Measurements from ENCODE around the gene BICRA. TPM values are rescaled to one million over a fixed set of nuclear protein-coding genes. Genes with fewer than 3 reads are reported as not detected.
"Not testable (repeated sequence)": the region's sequence is repeated elsewhere in the genome, so short reads cannot be mapped to it uniquely, and the experiment has no call there.

Gene BICRA
- 7.9 TPM for total RNA-seq

DNA sequence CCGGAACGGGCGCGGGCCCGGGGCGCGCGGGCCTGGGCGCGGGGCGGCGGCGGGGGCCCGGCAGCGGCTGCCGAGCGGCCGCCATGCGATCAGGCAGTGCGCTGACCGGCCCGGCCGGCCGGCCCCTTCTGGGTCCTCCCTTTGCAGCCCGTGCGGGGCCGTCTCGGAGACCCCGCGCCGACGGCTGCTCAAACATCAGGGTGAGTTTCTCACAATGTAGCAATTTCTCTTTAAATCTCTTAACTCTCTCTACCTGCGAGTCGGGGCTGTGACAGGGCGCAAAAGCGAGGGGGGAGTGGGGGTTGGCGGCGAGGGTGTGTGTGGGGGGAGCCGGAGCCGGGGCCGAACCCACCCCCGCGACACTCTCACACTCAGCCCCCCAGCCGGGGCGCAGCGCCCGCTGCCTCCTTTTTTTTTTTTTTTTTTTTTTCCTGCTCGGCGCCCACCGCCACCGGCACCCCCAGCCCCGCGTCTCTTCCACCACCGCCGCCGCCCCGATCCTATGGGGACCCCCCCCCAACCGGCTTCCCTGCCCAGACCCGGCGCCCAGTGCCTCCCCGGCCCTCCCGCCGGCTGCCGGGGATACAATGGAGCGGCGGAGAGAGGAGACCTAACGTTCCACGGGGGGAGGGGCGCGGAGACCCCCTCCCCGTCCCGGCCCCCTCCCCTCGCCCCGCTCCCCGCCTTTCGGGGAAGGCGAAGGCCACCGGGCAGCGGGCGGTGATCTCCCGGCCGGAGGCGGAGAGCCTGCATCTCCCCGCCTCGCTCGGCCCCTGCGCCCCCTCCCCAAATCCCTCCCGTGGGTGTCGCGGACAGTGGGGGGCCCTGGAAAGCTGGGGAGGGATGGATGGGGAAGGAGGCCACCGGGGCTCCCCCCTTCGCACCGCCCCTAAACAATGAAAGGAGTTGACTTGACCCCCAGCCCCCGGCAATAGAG lies at the start of gene BICRA:
Gene BICRA (plus strand): TSS at position 166 of the 937 bp plus-strand sequence. CDS start 64,441 bp downstream, outside the sequence.
- peak; percentile 67 for ATAC-seq

GRCh38 chr19:47560999-47561398 lies 47.9 kb upstream of the BICRA start:
- ATAC-seq: peak; percentile 28

GRCh38 chr19:47561440-47562057 lies 47.4 kb upstream of the BICRA start:
- ATAC-seq: no peak

DNA sequence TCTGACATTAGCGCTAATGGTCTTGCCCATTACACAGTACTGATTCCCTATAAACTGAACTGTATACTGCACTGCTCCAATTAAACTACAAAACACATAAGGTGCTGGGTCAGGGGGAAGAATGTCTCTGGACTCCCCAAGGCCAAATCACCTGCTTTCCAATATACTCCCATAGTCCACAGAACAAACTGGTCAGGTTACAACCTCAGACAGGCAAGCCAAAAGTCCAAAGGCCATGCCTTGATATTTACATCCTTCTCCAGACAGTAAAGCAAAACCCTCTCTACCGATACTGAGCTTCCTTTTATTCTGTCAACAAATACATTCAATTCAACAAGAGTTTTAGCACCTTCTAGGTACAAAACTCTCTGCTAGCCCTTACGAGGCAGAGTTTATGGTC lies 44.9 kb upstream of the BICRA start:
- no peak for ATAC-seq

DNA sequence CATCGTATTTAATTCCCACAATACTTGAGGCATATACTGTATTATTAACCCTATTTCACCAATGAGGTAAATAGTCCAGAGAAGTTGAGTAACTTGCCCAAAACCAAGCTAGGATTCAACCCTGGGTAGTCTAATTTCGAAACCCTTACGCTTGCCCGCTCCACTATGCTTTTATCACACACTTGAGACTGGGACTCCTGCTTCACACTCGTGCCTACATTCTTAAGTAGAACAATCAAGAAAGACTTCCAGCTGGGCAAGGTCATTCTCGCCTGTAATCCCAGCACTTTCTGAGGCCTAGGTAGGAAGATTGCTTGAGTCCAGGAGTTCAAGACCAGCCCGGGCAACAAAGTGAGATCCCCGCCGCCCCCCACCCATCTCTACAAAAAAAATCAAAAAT lies 39.6 kb upstream of the BICRA start:
- no peak for ATAC-seq

GRCh38 chr19:47572635-47573034 lies 36.3 kb upstream of the BICRA start:
- no peak for ATAC-seq

DNA sequence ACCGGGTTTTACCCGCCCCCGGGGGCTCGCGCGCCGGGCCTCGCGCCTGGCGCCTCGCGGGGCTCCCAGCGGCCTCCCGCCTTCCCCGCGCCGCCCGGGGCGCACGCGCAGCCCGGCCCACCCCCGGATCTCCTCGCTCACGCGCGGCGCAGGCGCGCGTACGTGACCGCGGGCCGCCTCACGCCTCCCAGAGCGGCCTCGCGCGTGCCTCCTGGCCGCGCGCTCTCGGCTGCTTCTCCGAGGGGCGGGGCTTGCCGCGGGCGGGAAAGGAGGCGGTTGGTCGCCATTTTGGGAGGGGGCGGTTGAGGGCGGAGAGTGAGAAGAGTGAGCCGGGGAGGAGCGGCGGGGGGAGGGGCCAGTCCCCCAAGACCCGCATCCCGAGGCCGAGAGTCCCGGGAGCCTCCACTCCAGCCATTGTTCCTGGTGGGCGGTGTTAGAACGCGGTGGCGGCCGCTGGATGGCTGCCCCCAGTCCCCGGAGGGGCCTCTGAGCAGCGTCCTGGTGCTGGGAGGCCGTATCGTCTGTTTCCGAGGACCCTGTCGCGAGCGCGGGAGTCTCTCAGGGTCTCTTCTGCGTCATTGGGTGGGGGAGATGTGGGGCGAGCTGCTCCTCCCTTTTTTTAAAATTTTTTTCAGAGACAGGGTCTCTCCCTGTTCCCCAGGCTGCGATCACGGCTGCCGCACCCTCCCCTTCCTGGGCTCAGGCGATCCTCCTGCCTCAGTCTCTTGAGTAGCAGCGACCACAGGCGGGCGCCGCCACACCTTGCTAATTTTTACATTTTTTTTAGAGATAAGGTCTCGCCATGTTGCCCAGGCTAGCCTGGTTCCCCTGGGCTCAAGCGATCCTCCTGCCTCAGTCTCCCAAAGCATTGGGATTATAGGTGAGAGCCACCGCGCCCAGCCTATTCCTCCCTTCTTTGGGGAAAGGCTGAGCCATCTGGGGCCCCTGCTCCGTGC lies 35.6 kb upstream of the BICRA start, which contains the start of gene ZNF541:
Gene ZNF541 (minus strand): TSS at position 78 of the 956 bp plus-strand sequence. CDS start 17,292 bp downstream, outside the sequence.
- peak; percentile 28 for ATAC-seq

- no peak for ATAC-seq
Observed at GRCh38 chr19:47580397-47580796, 28.5 kb upstream of the BICRA start.

- ATAC-seq: peak; percentile 91
Observed at GRCh38 chr19:47581605-47582319, 27.2 kb upstream of the BICRA start.

DNA sequence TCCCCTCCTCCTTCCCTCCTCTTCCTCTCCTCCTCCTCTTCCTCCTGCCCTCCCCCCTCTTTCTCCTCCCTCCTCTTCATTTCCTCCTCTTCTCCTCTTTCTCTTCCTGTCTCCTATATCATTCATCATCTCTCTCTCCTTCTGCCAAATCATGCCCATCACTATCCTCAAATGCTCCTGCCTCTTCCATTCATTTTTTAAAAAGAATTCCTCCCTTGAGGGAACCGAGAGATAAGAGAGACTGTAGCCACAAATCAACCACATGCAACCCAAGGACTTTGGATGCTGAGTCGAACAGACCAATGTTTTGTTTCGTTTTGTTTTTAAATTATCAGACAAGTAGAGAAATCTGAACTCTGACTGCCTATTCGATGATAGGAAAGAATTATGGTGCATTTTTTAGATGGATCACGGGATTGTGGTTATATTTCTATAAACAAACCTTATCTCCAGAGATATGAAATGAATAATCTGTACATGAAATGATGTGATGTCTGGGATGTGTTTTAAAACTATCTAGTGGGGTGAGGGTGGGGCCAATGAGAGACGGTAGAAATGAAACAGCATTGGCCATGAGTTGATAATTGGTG lies 26.5 kb upstream of the BICRA start:
- ATAC-seq: no peak

DNA sequence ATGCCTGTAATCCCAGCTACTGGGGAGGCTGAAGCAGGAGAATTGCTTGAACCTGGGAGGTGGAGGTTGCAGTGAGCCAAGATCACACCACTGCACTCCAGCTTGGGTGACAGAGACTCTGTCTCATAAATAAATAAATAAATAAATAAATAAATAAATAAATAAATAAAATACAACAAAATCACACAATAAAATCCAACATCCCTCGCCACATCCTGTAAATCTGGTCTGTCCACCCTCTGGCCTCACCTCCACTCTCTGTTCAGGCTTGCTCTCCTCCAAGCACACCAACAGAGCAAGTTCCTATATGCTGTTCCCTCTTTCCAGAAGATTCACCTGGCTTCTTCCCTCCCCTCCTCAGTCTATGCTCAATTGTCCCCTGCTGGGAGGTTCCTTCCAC lies 25.8 kb upstream of the BICRA start:
- peak; percentile 83 for ATAC-seq

DNA sequence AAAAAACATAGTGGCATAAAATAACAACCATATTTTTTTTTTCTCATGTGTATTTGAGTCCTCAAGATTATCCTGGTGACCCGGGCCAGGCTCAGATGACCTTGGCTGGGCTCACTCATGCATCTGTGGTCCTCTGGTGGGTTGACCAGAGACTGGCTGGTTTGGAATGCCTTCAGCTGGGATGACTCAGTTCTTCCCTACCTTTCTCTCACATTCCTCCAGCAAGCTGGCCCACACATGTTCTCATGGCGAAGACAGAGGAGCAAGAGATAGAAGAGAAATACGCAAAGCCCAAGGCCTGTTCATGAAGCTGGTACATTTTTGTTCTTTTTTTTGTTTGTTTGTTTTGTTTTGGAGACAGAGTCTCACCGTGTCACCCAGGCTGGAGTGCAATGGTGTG lies 21.6 kb upstream of the BICRA start:
- ATAC-seq: no peak

GRCh38 chr19:47589824-47590223 lies 19.1 kb upstream of the BICRA start:
- no peak for ATAC-seq

GRCh38 chr19:47593860-47594259 lies 15.1 kb upstream of the BICRA start:
- ATAC-seq: no peak

GRCh38 chr19:47595944-47596343 lies 13.0 kb upstream of the BICRA start:
- no peak for ATAC-seq

- ATAC-seq: peak; percentile 31
Observed at GRCh38 chr19:47598407-47599349, 10.3 kb upstream of the BICRA start.

- ATAC-seq: not testable (repeated sequence)
Observed at GRCh38 chr19:47599671-47600245, 9.2 kb upstream of the BICRA start.

DNA sequence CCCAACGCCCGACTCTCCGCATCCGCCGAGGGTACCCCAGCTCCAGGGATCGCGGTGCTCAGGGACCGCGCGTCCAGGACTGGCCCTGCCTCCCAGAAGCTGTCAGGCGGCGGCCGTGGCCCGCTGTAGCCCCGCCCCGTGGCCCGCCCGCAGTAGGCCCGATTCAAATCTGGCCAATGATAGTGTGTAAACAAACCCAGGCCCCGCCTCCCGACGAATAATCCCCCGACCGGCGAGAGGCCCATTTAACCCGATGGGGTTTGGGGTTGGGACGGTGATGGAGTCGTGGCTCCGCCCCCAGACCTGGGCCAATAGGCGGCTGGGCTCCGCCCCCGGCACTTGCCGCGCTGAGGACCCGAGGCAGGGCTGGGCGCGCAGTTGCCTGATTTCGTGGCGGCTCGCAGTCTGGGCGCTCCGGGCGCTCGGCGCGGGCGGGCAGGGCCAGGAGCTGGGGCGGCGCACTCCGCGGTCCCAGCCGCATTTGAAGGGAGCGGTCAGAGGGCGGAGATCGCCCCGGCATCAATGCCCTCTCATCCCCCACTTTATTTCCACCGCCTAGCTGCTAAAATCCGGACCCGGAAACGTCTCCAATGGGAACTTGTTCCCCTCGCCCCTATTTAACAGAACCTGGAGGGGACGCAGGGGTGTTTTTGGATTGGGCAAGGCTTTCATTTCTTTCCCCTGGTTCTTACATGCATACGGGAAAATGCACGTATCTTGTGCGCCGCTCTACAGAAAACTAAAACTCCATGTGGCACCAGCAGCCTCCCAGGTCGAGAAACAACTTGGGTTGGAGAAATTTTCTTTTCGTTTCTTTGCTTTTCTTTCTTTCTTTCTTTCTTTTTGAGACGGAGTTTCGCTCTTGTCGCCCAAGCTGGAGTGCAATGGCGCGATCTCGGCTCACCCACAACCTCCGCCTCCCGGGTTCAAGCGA lies 8.4 kb upstream of the BICRA start:
- peak; percentile 96 for ATAC-seq

All from esophagus mucosa (tissue), 1 donor.